Measurements from ENCODE around the gene VAC14. TPM values are rescaled to one million over a fixed set of nuclear protein-coding genes. Genes with fewer than 3 reads are reported as not detected.
A peak's percentile ranks its signal among the peaks of the same experiment; 100 is the strongest.

The VAC14 gene
- polyA plus RNA-seq, 6 donors from 2014 or later = 29.3 to 64.6 (median 38.7) TPM

DNA sequence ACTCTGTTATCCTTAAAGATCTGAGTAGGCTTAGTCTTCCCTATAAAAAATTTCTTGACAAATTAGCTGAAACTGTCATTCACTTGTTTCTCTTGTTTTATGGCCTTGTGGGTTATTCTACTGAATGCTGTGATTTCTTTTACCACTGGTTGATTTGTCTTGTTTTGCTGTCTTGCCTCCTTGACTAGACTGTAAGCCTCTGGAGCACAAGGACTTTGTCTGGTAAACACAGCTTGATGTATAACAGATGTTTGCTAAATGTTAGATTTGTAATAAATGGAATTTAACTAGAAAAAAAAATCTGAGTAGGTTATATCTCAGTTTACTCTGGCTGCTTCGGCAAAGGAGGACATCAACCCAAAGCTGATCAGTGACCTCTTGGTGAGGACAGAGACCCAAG is 21.6 kb downstream of the VAC14 start:
- H3K4me3 Mint-ChIP-seq = no peak overlapping the region
- no peaks in the 10 kb centered on the region for H3K4me1 Mint-ChIP-seq
- DNase-seq (no peak), ATAC-seq (ENCODE audit: low read depth in 2 of 2) (no peak)
- no peak overlapping the region for H3K27ac Mint-ChIP-seq
- H3K27me3 Mint-ChIP-seq = no peaks in the 10 kb centered on the region
- no peaks in the 10 kb centered on the region for H3K9me3 Mint-ChIP-seq
- H3K36me3 Mint-ChIP-seq = peaks cover 26 to 33% of the 10 kb centered on the region in 2 donors

DNA sequence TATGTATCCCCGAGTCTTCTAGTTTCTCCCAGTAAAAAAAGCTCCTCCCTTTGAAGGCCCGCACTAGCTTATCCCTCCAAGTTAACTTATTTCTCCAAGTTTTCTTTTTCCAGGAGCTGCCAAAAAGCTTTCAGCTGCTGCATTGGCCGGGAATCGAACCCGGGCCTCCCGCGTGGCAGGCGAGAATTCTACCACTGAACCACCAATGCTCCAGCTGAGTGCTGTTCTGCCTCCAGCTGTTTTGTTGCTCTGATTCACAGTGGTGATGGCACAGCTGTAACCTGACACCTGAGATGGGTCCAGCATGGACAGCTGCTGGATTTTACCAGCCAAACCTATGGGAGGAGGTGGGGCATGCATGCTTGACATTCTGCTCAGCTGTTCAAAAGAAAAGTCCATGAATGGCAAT is 22.1 kb downstream of the VAC14 start:
- ATAC-seq (ENCODE audit: low read depth in 2 of 2) = no peak
- H3K4me1 Mint-ChIP-seq = no peaks in the 10 kb centered on the region
- no peak overlapping the region for H3K4me3 Mint-ChIP-seq

GRCh38 chr16:70777973-70778406 is 23.0 kb downstream of the VAC14 start:
- Mint-ChIP-seq H3K9me3 (no peaks in the 10 kb centered on the region), H3K4me1 (no peaks in the 10 kb centered on the region), H3K36me3 (peaks cover 20 to 25% of the 10 kb centered on the region in 2 donors), H3K27ac (no peak overlapping the region), H3K27me3 (no peaks in the 10 kb centered on the region), H3K4me3 (no peak overlapping the region)
- DNase-seq (no peak), ATAC-seq (ENCODE audit: low read depth in 2 of 2) (no peak)

More for the DNA sequence above, 22.1 kb downstream of the VAC14 start:
- Mint-ChIP-seq H3K27ac (no peak overlapping the region), H3K36me3 (peaks cover 21 to 29% of the 10 kb centered on the region in 2 donors), H3K9me3 (no peaks in the 10 kb centered on the region), H3K27me3 (no peaks in the 10 kb centered on the region)
- DNase-seq = no peak

DNA sequence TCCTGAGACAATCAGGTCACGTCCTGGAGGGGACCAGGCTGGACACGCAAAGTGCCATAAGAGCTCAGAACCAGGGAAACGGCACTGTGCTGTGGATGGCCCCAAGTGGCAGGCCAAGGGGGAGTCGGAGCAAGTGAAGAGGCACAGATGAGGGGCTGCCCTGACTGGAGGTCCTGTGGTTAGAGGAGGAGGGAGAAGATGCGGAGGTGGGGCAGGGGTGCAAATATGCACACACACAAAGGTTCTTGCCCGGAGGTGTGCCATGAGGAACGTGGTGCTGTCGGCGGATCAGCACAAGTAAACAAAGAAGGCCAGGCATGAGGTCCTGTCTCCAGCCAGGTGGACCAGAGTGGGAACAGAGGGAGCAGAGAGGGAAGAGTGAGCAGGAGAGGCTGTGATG is 23.5 kb downstream of the VAC14 start:
- Mint-ChIP-seq H3K27me3 (no peaks in the 10 kb centered on the region), H3K27ac (peak overlapping the region in 1 of 6 donors; percentile 68), H3K36me3 (peaks cover 20 to 29% of the 10 kb centered on the region in 2 donors), H3K9me3 (no peaks in the 10 kb centered on the region), H3K4me3 (peak overlapping the region in 1 of 8 donors; percentile 59), H3K4me1 (no peaks in the 10 kb centered on the region)
- DNase-seq = no peak
- ATAC-seq (ENCODE audit: low read depth in 2 of 2) = no peak

- Mint-ChIP-seq H3K9me3 (no peaks in the 10 kb centered on the region), H3K4me3 (no peak overlapping the region), H3K27ac (peak overlapping the region in 3 of 6 donors; percentile 62 to 72 (median 63)), H3K27me3 (no peaks in the 10 kb centered on the region), H3K36me3 (peaks cover 21 to 23% of the 10 kb centered on the region in 2 donors), H3K4me1 (no peaks in the 10 kb centered on the region)
- DNase-seq (no peak), ATAC-seq (ENCODE audit: low read depth in 2 of 2) (no peak)
Observed at GRCh38 chr16:70775399-70775798, 25.6 kb downstream of the VAC14 start.

- H3K27ac Mint-ChIP-seq = no peak overlapping the region
- no peak overlapping the region for H3K4me3 Mint-ChIP-seq
- no peaks in the 10 kb centered on the region for H3K4me1 Mint-ChIP-seq
- DNase-seq (no peak), ATAC-seq (ENCODE audit: low read depth in 2 of 2) (no peak)
- no peaks in the 10 kb centered on the region for H3K9me3 Mint-ChIP-seq
- H3K27me3 Mint-ChIP-seq = no peaks in the 10 kb centered on the region
- H3K36me3 Mint-ChIP-seq = peaks cover 21 to 23% of the 10 kb centered on the region in 2 donors
Observed at GRCh38 chr16:70774261-70774660, 26.7 kb downstream of the VAC14 start.

GRCh38 chr16:70772493-70772892 is 28.5 kb downstream of the VAC14 start:
- H3K27ac Mint-ChIP-seq = no peak overlapping the region
- no peak for ATAC-seq (ENCODE audit: low read depth in 2 of 2)
- no peak overlapping the region for H3K4me3 Mint-ChIP-seq
- H3K9me3 Mint-ChIP-seq = no peaks in the 10 kb centered on the region
- no peaks in the 10 kb centered on the region for H3K27me3 Mint-ChIP-seq
- DNase-seq = no peak
- no peaks in the 10 kb centered on the region for H3K4me1 Mint-ChIP-seq
- peaks cover 13 to 20% of the 10 kb centered on the region in 2 donors for H3K36me3 Mint-ChIP-seq

GRCh38 chr16:70770626-70771552 is 30.1 kb downstream of the VAC14 start:
- ATAC-seq (ENCODE audit: low read depth in 2 of 2) (peak in 1 of 2 donors; percentile 28), DNase-seq (peak; percentile 17)
- no peak overlapping the region for H3K27ac Mint-ChIP-seq
- no peaks in the 10 kb centered on the region for H3K9me3 Mint-ChIP-seq
- peak overlapping the region in 1 of 8 donors; percentile 5 for H3K4me3 Mint-ChIP-seq
- H3K36me3 Mint-ChIP-seq = peaks cover 10 to 15% of the 10 kb centered on the region in 2 donors
- H3K27me3 Mint-ChIP-seq = no peaks in the 10 kb centered on the region
- H3K4me1 Mint-ChIP-seq = no peaks in the 10 kb centered on the region

- DNase-seq = no peak
- Mint-ChIP-seq H3K4me1 (no peaks in the 10 kb centered on the region), H3K27ac (peak overlapping the region in 2 of 6 donors; percentile 52 to 84), H3K27me3 (no peaks in the 10 kb centered on the region), H3K4me3 (peak overlapping the region in 1 of 8 donors; percentile 9), H3K36me3 (peaks cover 10 to 15% of the 10 kb centered on the region in 2 donors), H3K9me3 (no peaks in the 10 kb centered on the region)
- no peak for ATAC-seq (ENCODE audit: low read depth in 2 of 2)
Observed at GRCh38 chr16:70770291-70770625, 30.7 kb downstream of the VAC14 start.

DNA sequence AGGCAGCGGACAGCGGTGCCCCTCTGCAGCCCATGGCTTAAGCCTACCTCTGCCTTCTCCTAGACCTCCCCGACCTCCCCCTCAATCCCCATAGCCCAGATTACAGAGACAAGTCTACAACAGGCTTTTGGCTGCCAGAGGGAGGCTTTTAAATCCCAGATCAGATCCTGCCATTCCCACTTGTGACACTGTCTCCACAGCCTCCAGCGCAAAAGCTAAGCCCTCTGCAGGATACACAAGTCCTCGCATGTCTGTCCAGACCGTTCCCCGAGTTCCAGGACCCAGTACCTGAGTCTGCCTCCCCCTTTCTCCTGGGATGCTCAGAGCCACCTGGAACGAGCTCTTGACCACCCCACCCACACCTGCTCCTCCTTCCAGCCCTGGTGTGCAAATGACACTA is 31.2 kb downstream of the VAC14 start:
- no peaks in the 10 kb centered on the region for H3K9me3 Mint-ChIP-seq
- ATAC-seq (ENCODE audit: low read depth in 2 of 2) = no peak
- DNase-seq = no peak
- H3K27me3 Mint-ChIP-seq = no peaks in the 10 kb centered on the region
- H3K27ac Mint-ChIP-seq = peak overlapping the region in 3 of 6 donors; percentile 28 to 84 (median 52)
- H3K4me3 Mint-ChIP-seq = no peak overlapping the region
- peaks cover 10 to 15% of the 10 kb centered on the region in 2 donors for H3K36me3 Mint-ChIP-seq
- H3K4me1 Mint-ChIP-seq = no peaks in the 10 kb centered on the region

- ATAC-seq (ENCODE audit: low read depth in 2 of 2) = no peak
- DNase-seq = no peak
- Mint-ChIP-seq H3K4me3 (no peak overlapping the region), H3K4me1 (no peaks in the 10 kb centered on the region), H3K36me3 (peaks cover 10 to 15% of the 10 kb centered on the region in 2 donors), H3K27me3 (no peaks in the 10 kb centered on the region), H3K9me3 (no peaks in the 10 kb centered on the region), H3K27ac (peak overlapping the region in 1 of 6 donors; percentile 12)
Observed at GRCh38 chr16:70769131-70769530, 31.8 kb downstream of the VAC14 start.

- no peak for ATAC-seq (ENCODE audit: low read depth in 2 of 2)
- peaks cover 7 to 13% of the 10 kb centered on the region in 2 donors for H3K36me3 Mint-ChIP-seq
- no peak overlapping the region for H3K4me3 Mint-ChIP-seq
- no peaks in the 10 kb centered on the region for H3K9me3 Mint-ChIP-seq
- H3K27me3 Mint-ChIP-seq = no peaks in the 10 kb centered on the region
- peak overlapping the region in 1 of 6 donors; percentile 36 for H3K27ac Mint-ChIP-seq
- no peak for DNase-seq
- no peaks in the 10 kb centered on the region for H3K4me1 Mint-ChIP-seq
Observed at GRCh38 chr16:70768203-70768580, 32.8 kb downstream of the VAC14 start.

GRCh38 chr16:70767377-70768202 is 33.4 kb downstream of the VAC14 start:
- ATAC-seq (ENCODE audit: low read depth in 2 of 2) = no peak
- Mint-ChIP-seq H3K4me3 (no peak overlapping the region), H3K27ac (peak overlapping the region in 1 of 6 donors; percentile 36), H3K9me3 (no peaks in the 10 kb centered on the region), H3K36me3 (peaks cover 5 to 7% of the 10 kb centered on the region in 2 donors), H3K4me1 (no peaks in the 10 kb centered on the region), H3K27me3 (no peaks in the 10 kb centered on the region)
- no peak for DNase-seq

All from naive B cell (primary cell).